HepG2 (cell line): Measurements from ENCODE around the gene COQ8B. TPM values are rescaled to one million over a fixed set of nuclear protein-coding genes. Genes with fewer than 3 reads are reported as not detected.

Source experiments
- ATAC-seq: fragments of 200-7000 bp; cut with Tn5 transposase; 3 replicates; pipeline ENCODE4 v1.9.1; 2020; ENCODE audit warnings: mild to moderate bottlenecking, moderate library complexity
- BruUV-seq: library from RNA; stranded (reverse); fragments of 400-500 nt; replicated peaks from 2 replicates; lab custom pipeline; 2021; lab: Mats Ljungman, UMichigan
- CTCF ChIA-PET: fragments of 300-600 bp; formaldehyde crosslinking; extraction: SDS; loops from one replicate; lab custom pipeline; 2021; ENCODE audit warnings: low total read pairs, inconsistent platforms, low intra/inter-chr PET ratio; lab: Yijun Ruan, JAX
- POLR2A ChIA-PET: fragments of 350-600 bp; sonication (Branson Sonifier 250); formaldehyde crosslinking; loops from one replicate; lab custom pipeline; 2020; ENCODE audit warnings: antibody characterized with exemption, inconsistent platforms; lab: Yijun Ruan, JAX
- DNase-seq: peaks from one replicate; pipeline ENCODE4 v3.0.0-alpha.2; 2015; ENCODE audit warnings: low spot score
- FAIRE-seq: peaks from 3 replicates; lab custom pipeline; 2011; peaks lifted over from hg19 to GRCh38; lab: Jason Lieb, UNC
- H2AFZ ChIP-seq: one replicate; pipeline ENCODE4 v1.6.1; 2011; ENCODE audit warnings: low read length, inconsistent platforms
- H3K27ac ChIP-seq: fragments of 300-600 bp; 3 replicates; pipeline ENCODE4 v1.8.0; 2011; ENCODE audit warnings: mixed run types, mild to moderate bottlenecking, mixed read lengths, low read length, inconsistent platforms; ENCODE audit not compliant: insufficient read depth; ENCODE audit errors: extremely low read length
- H3K27me3 ChIP-seq, 2 experiments: fragments of 200-600 bp in 1 of 2; 2 replicates in 1 of 2; 3 replicates in 1 of 2; pipeline versions ENCODE4 v1.6.0 to v1.8.0; 2011; ENCODE audit warnings: low read length in 2 of 2, mild to moderate bottlenecking in 2 of 2, moderate library complexity in 2 of 2, inconsistent platforms in 1 of 2; ENCODE audit not compliant: insufficient read depth in 2 of 2, control insufficient read depth in 1 of 2
- H3K36me3 ChIP-seq, 2 experiments: fragments of 200-600 bp in 1 of 2; replicated peaks in 1 of 2; 2 replicates in 1 of 2; 3 replicates in 1 of 2; pipeline versions ENCODE4 v1.5.1 to v1.8.0; 2011; ENCODE audit warnings: low read length in 2 of 2, inconsistent platforms in 1 of 2; ENCODE audit not compliant: insufficient read depth in 2 of 2, control insufficient read depth in 1 of 2
- H3K4me1 ChIP-seq: 2 replicates; pipeline ENCODE4 v1.5.1; 2012; ENCODE audit warnings: low read length, inconsistent platforms; ENCODE audit not compliant: insufficient read depth
- H3K4me2 ChIP-seq: 2 replicates; pipeline ENCODE4 v1.6.0; 2011; ENCODE audit warnings: low read depth, low read length, inconsistent platforms
- H3K4me3 ChIP-seq, 3 experiments: fragments of 200-600 bp in 1 of 3; sonication (generic), shearing (Covaris generic) in 1 of 3; replicated peaks in 1 of 3; 2 replicates each; pipeline ENCODE4 v1.5.1; 2011 to 2016; ENCODE audit warnings: low read length in 3 of 3, inconsistent platforms in 2 of 3, low read depth in 2 of 3, mild to moderate bottlenecking in 2 of 3, control low read depth in 1 of 3, mixed read lengths in 1 of 3; ENCODE audit not compliant: insufficient read depth in 1 of 3
- H3K79me2 ChIP-seq: one replicate; pipeline ENCODE4 v1.6.1; 2011; ENCODE audit warnings: low read length, inconsistent platforms; ENCODE audit not compliant: insufficient read depth
- H3K9ac ChIP-seq: 2 replicates; pipeline ENCODE4 v1.6.0; 2011; ENCODE audit warnings: mild to moderate bottlenecking, low read depth, low read length, inconsistent platforms; ENCODE audit not compliant: insufficient read depth
- H3K9me3 ChIP-seq: 2 replicates; pipeline ENCODE4 v1.5.1; 2012; ENCODE audit warnings: mild to moderate bottlenecking, low read length
- H4K20me1 ChIP-seq: 2 replicates; pipeline ENCODE4 v1.6.0; 2011; ENCODE audit warnings: inconsistent platforms, mild to moderate bottlenecking, low read length, moderate library complexity; ENCODE audit not compliant: insufficient read depth
- ATAD3A ChIP-seq: sonication (generic); formaldehyde crosslinking; IDR thresholded peaks from 2 replicates; pipeline ENCODE4 v1.4.0; 2020; ENCODE audit warnings: missing genetic modification reagents
- CEBPG ChIP-seq: IDR thresholded peaks from 2 replicates; pipeline ENCODE4 v1.6.1; 2016
- CSRNP2 ChIP-seq: sonication (generic); formaldehyde crosslinking; conservative IDR thresholded peaks from 2 replicates; pipeline ENCODE4 v1.8.0; 2022; ENCODE audit warnings: low read depth, missing genetic modification reagents
- KDM5B ChIP-seq: sonication (generic); formaldehyde crosslinking; IDR thresholded peaks from 2 replicates; pipeline ENCODE4 v1.4.0; 2020; ENCODE audit warnings: missing genetic modification reagents, mild to moderate bottlenecking, borderline replicate concordance
- NFATC3 ChIP-seq: sonication (generic); formaldehyde crosslinking; IDR thresholded peaks from 2 replicates; pipeline ENCODE4 v1.5.1; 2020; ENCODE audit warnings: mild to moderate bottlenecking, missing genetic modification reagents
- PAX8 ChIP-seq: sonication (generic); formaldehyde crosslinking; IDR thresholded peaks from 2 replicates; pipeline ENCODE4 v1.8.0; 2022; ENCODE audit warnings: mild to moderate bottlenecking, missing genetic modification reagents, borderline replicate concordance
- RFX5 ChIP-seq: IDR thresholded peaks from 2 replicates; pipeline ENCODE4 v1.6.1; 2011; ENCODE audit warnings: low read depth, low read length, improper control_type of control experiment
- RORA ChIP-seq: sonication (generic); formaldehyde crosslinking; IDR thresholded peaks from 2 replicates; pipeline ENCODE4 v1.5.0; 2020; ENCODE audit warnings: mild to moderate bottlenecking, missing genetic modification reagents, moderate library complexity
- TAF1 ChIP-seq: sonication (generic); formaldehyde crosslinking; IDR thresholded peaks from 2 replicates; pipeline ENCODE4 v1.4.0; 2020; ENCODE audit warnings: missing genetic modification reagents
- TAF15 ChIP-seq: fragments of 200-400 bp; formaldehyde crosslinking; IDR thresholded peaks from one replicate; pipeline ENCODE4 v1.6.1; 2018; ENCODE audit warnings: mild to moderate bottlenecking, low read depth, low read length; ENCODE audit not compliant: poor library complexity, severe bottlenecking
- ZNF292 ChIP-seq: sonication (generic); formaldehyde crosslinking; IDR thresholded peaks from 2 replicates; pipeline ENCODE4 v1.8.1; 2022; ENCODE audit warnings: mild to moderate bottlenecking, low read depth, missing genetic modification reagents, borderline replicate concordance
- ZNF713 ChIP-seq: sonication (generic); formaldehyde crosslinking; IDR thresholded peaks from 2 replicates; pipeline ENCODE4 v1.4.0; 2020; ENCODE audit warnings: mild to moderate bottlenecking, missing genetic modification reagents
- ZNF724P ChIP-seq: sonication (generic); formaldehyde crosslinking; IDR thresholded peaks from 2 replicates; pipeline ENCODE4 v1.8.0; 2022; ENCODE audit warnings: missing genetic modification reagents, borderline replicate concordance
- ZNF747 ChIP-seq: sonication (generic); formaldehyde crosslinking; IDR thresholded peaks from 2 replicates; pipeline ENCODE4 v1.8.1; 2023; ENCODE audit warnings: missing genetic modification reagents, mild to moderate bottlenecking, borderline replicate concordance
- WGBS: methylation state at CpG from one replicate; pipeline ENCODE4 v1.1.6; 2017; ENCODE audit warnings: low lambda C conversion rate; 5-methylcytosine and 5-hydroxymethylcytosine counted together
- in situ Hi-C: cut with HindIII; loops from 2 replicates; pipeline ENCODE4 v1.10.0; 2017; ENCODE audit warnings: low pct_unique_long_range_greater_than_20kb; ENCODE audit not compliant: extremely low pct_ligation_motif_present
- intact Hi-C: fragments of 100-400 bp; cut with micrococcal nuclease; formaldehyde crosslinking; loops from one replicate; pipeline ENCODE4 v1.10.0; 2022; ENCODE audit not compliant: unreplicated experiment
- polyA plus RNA-seq, 8 experiments: library from polyadenylated mRNA; depleted of rRNA in 3 of 8; stranded (reverse) in 7 of 8; unstranded in 1 of 8; fragments of >200 nt; fragmentation: Illumina TruSeq in 4 of 8; extraction: Trizol in 4 of 8; gene quantifications; 2 replicates each; pipeline versions ENCODE4 v1.2.1 to v1.2.3, GENCODE V29; 2011 to 2016; ENCODE audit warnings: low read depth in 4 of 8, missing spikeins in 1 of 8, mixed read lengths in 1 of 8; ENCODE audit not compliant: insufficient read depth in 1 of 8
- total RNA-seq, 5 experiments: library from RNA; depleted of rRNA; stranded (reverse); fragments of >200 nt; fragmentation: Illumina TruSeq; extraction: Trizol; gene quantifications; 2 replicates each; pipeline ENCODE4 v1.2.3, GENCODE V29; 2016; ENCODE audit warnings: low read depth in 1 of 5
- TF ChIP-seq, protein P1 (sequence below): sonication (generic); formaldehyde crosslinking; IDR thresholded peaks from 2 replicates; pipeline ENCODE4 v1.5.0; 2020; ENCODE audit warnings: mild to moderate bottlenecking, missing genetic modification reagents

COQ8B gene
- total and polyA plus RNA-seq, 2 of the 13 experiments (the other 11 are each of a cell fraction or from before 2014, with no cell fraction given), result 12.3 to 17.2 TPM

DNA sequence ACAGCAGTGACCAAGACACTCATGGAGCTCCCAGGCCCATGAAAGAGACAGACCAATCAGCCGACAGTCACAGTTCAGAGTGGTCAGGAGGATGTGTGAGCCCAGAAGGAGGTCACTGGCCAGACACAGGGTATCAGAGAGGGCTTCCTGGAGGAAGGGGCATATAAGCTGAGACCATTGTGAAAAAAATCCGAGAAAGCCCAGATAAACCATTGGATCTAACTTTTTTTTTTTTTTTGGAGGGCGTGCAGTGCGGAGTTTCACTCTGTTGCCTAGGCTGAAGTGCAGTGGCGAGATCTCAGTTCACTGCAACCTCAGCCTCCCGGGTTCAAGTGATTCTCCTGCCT, 4.4 kb upstream of the COQ8B start:
- peaks cover 36% of the 10 kb centered on the region for H3K4me1 ChIP-seq
- H2AFZ ChIP-seq, result no peak overlapping the region
- DNase-seq, result no peak
- no peak for FAIRE-seq
- no peaks in the 10 kb centered on the region for H3K9me3 ChIP-seq
- peak overlapping the region; percentile 94 for H3K4me2 ChIP-seq
- H4K20me1 ChIP-seq, result 0 out of 2 replicates have a peak, but pooled peaks cover 4% of the 10 kb centered on the region
- no TSS peak for BruUV-seq
- H3K79me2 ChIP-seq, result peaks cover 57% of the 10 kb centered on the region
- TF ChIP-seq ZNF713 (no peak), ATAD3A (CRISPR knock-in tag) (no peak), RFX5 (no peak), TAF15 (no peak), KDM5B (CRISPR knock-in tag) (no peak), PAX8 (CRISPR knock-in tag) (no peak), CSRNP2 (CRISPR knock-in tag) (no peak), TAF1 (no peak), ZNF724P (CRISPR knock-in tag) (no peak), RORA (CRISPR knock-in tag) (no peak), ZNF292 (no peak), NFATC3 (CRISPR knock-in tag) (no peak), ZNF747 (CRISPR knock-in tag) (no peak), CEBPG (CRISPR knock-in tag) (no peak)
- TF ChIP-seq, protein P1, sequence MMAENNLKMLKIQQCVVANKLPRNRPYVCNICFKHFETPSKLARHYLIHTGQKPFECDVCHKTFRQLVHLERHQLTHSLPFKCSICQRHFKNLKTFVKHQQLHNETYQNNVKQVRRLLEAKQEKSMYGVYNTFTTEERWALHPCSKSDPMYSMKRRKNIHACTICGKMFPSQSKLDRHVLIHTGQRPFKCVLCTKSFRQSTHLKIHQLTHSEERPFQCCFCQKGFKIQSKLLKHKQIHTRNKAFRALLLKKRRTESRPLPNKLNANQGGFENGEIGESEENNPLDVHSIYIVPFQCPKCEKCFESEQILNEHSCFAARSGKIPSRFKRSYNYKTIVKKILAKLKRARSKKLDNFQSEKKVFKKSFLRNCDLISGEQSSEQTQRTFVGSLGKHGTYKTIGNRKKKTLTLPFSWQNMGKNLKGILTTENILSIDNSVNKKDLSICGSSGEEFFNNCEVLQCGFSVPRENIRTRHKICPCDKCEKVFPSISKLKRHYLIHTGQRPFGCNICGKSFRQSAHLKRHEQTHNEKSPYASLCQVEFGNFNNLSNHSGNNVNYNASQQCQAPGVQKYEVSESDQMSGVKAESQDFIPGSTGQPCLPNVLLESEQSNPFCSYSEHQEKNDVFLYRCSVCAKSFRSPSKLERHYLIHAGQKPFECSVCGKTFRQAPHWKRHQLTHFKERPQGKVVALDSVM (CRISPR knock-in tag), result no peak
- peaks cover 5 to 27% of the 10 kb centered on the region in 2 experiments; a peak in 4 of 5 replicates for H3K36me3 ChIP-seq
- H3K4me3 ChIP-seq, result no peak overlapping the region
- no peak overlapping the region; the same call in 1 of the 2 replicates for H3K9ac ChIP-seq
- POLR2A ChIA-PET, result interaction anchor here (0.6 to 2.2 kb wide), 3 partner anchors 23 to 142 kb away, joined by 3 to 9 read pairs (median 3); partner anchors contain the start of genes ACTMAP and SNRPA
- H3K27me3 ChIP-seq, result no peaks in the 10 kb centered on the region; a peak in 1 of 5 replicates
- intact Hi-C loops (no loop called here), in situ Hi-C loops (no loop called here)
- WGBS, result 86% methylated on average over 4 of the region's 6 CpGs
- no peak overlapping the region for H3K27ac ChIP-seq
- CTCF ChIA-PET, result no interaction called here
- ATAC-seq, result no peak
